B cell (primary cell): ENCODE data around the gene ONECUT3. TPM values are rescaled to one million over a fixed set of nuclear protein-coding genes. Genes with fewer than 3 reads are reported as not detected.

Experiments
- ATAC-seq: fragments of 200-7000 bp; cut with Tn5 transposase; one replicate; pipeline ENCODE4 v1.10.0; 2021; ENCODE audit warnings: low read depth, mild to moderate bottlenecking, moderate number of reproducible peaks, moderate library complexity
- CTCF ChIA-PET: fragments of 350-600 bp; sonication (Branson Sonifier 250); formaldehyde crosslinking; loops from one replicate; lab custom pipeline; 2021; ENCODE audit warnings: antibody characterized with exemption, inconsistent platforms; lab: Charles Lee
- POLR2A ChIA-PET: fragments of 350-600 bp; sonication (Branson Sonifier 250); formaldehyde crosslinking; loops from one replicate; lab custom pipeline; 2021; ENCODE audit warnings: antibody characterized with exemption; lab: Charles Lee
- DNase-seq: peaks from one replicate; pipeline ENCODE4 v3.0.0; 2013
- H2AFZ ChIP-seq: 2 replicates; pipeline ENCODE4 v1.6.1; 2012; ENCODE audit warnings: mild to moderate bottlenecking, low read depth, low read length; ENCODE audit not compliant: insufficient read depth, poor library complexity, severe bottlenecking
- H3K27ac ChIP-seq, 2 donors: 1 replicate in 1 of 2; 2 replicates in 1 of 2; pipeline ENCODE4 v1.5.1; 2012 to 2013; ENCODE audit warnings: low read length in 2 of 2, mild to moderate bottlenecking in 2 of 2, moderate library complexity in 1 of 2
- H3K27me3 ChIP-seq, 4 experiments: fragments of 200-600 bp in 1 of 4; sonication (generic) in 1 of 4; replicated peaks in 1 of 4; 1 replicate in 2 of 4; 2 replicates in 2 of 4; pipeline versions ENCODE4 v1.6.1 to v1.7.0; 2013 to 2016; ENCODE audit warnings: low read length in 3 of 4, mild to moderate bottlenecking in 2 of 4, mixed read lengths in 1 of 4, moderate library complexity in 1 of 4; ENCODE audit not compliant: insufficient read depth in 4 of 4, control insufficient read depth in 3 of 4; ENCODE audit errors: control extremely low read depth in 1 of 4
- H3K36me3 ChIP-seq, 2 experiments: replicated peaks in 1 of 2; 1 replicate in 1 of 2; 2 replicates in 1 of 2; pipeline versions ENCODE4 v1.6.1 to v1.7.1; 2013; ENCODE audit warnings: low read length in 1 of 2; ENCODE audit not compliant: insufficient read depth in 2 of 2, control insufficient read depth in 1 of 2; ENCODE audit errors: control extremely low read depth in 1 of 2, extremely low read depth in 1 of 2
- H3K4me1 ChIP-seq, 2 donors: fragments of 200-600 bp in 1 of 2; sonication (generic) in 1 of 2; 1 replicate in 1 of 2; 2 replicates in 1 of 2; pipeline versions ENCODE4 v1.5.1 to v1.6.1; 2013 to 2017; ENCODE audit warnings: low read length in 2 of 2; ENCODE audit not compliant: control insufficient read depth in 2 of 2, insufficient read depth in 2 of 2
- H3K4me2 ChIP-seq: replicated peaks from 2 replicates; pipeline ENCODE3; 2012; ENCODE audit warnings: mild to moderate bottlenecking, low read depth, low read length; ENCODE audit not compliant: poor library complexity, severe bottlenecking
- H3K4me3 ChIP-seq, 5 experiments: fragments of 200-600 bp in 1 of 5; sonication (generic) in 1 of 5; 1 replicate in 3 of 5; 2 replicates in 2 of 5; pipeline versions ENCODE4 v1.5.1 to v1.7.0; 2011 to 2016; ENCODE audit warnings: low read length in 4 of 5, mild to moderate bottlenecking in 4 of 5, low read depth in 2 of 5, control low read depth in 1 of 5, moderate library complexity in 1 of 5; ENCODE audit not compliant: insufficient read depth in 1 of 5; ENCODE audit errors: control extremely low read depth in 1 of 5, extremely low read depth in 1 of 5
- H3K79me2 ChIP-seq: fragments of 200-600 bp; sonication (generic); one replicate; pipeline ENCODE4 v1.6.0; 2016; ENCODE audit warnings: low read length; ENCODE audit not compliant: control insufficient read depth, insufficient read depth
- H3K9ac ChIP-seq: fragments of 200-600 bp; sonication (generic); 2 replicates; pipeline ENCODE4 v1.6.1; 2017; ENCODE audit warnings: mild to moderate bottlenecking, low read length, moderate library complexity
- H3K9me3 ChIP-seq, 3 donors: one replicate each; pipeline versions ENCODE4 v1.6.1 to v1.7.1; 2013; ENCODE audit warnings: low read length in 2 of 3; ENCODE audit not compliant: control insufficient read depth in 2 of 3, insufficient read depth in 1 of 3; ENCODE audit errors: control extremely low read depth in 1 of 3
- H4K20me1 ChIP-seq: 2 replicates; pipeline ENCODE4 v1.6.0; 2012; ENCODE audit warnings: mild to moderate bottlenecking, low read length; ENCODE audit not compliant: insufficient read depth, control insufficient read depth, poor library complexity, severe bottlenecking
- H3K27ac Mint-ChIP-seq: one replicate; pipeline ENCODE4 v1.8.0; 2021; ENCODE audit warnings: mixed read lengths
- H3K27me3 Mint-ChIP-seq: one replicate; pipeline ENCODE4 v1.8.0; 2021; ENCODE audit warnings: mixed read lengths
- H3K4me1 Mint-ChIP-seq: one replicate; pipeline ENCODE4 v1.8.0; 2021; ENCODE audit warnings: mixed read lengths
- H3K4me3 Mint-ChIP-seq: one replicate; pipeline ENCODE4 v1.8.0; 2021; ENCODE audit warnings: mixed read lengths
- H3K9me3 Mint-ChIP-seq: one replicate; pipeline ENCODE4 v1.8.0; 2022; ENCODE audit warnings: mixed read lengths; ENCODE audit not compliant: insufficient read depth
- EZH2 ChIP-seq: IDR thresholded peaks from 2 replicates; pipeline ENCODE4 v1.6.1; 2012; ENCODE audit warnings: borderline replicate concordance, low read depth, mild to moderate bottlenecking, moderate library complexity, low read length; ENCODE audit not compliant: insufficient read depth, poor library complexity, severe bottlenecking
- WGBS: methylation state at CpG from one replicate; pipeline ENCODE4 v1.1.5; 2013; ENCODE audit warnings: missing lambda C conversion rate; ENCODE audit not compliant: insufficient coverage; 5-methylcytosine and 5-hydroxymethylcytosine counted together
- intact Hi-C: fragments of 100-400 bp; cut with micrococcal nuclease; formaldehyde crosslinking; loops from one replicate; pipeline ENCODE4 v1.10.0; 2022
- polyA plus RNA-seq: library from polyadenylated mRNA; depleted of rRNA; stranded (reverse); fragments of >200 nt; gene quantifications from 2 replicates; pipeline ENCODE4 v1.2.3, GENCODE V29; 2012
- total RNA-seq, 2 donors: library from RNA; stranded (reverse); fragments of 120-200 nt in 1 of 2; gene quantifications; 1 replicate in 1 of 2; 2 replicates in 1 of 2; pipeline versions ENCODE4 v1.2.3 to v1.2.4, GENCODE V29; 2013 to 2022
- TF ChIP-seq, protein P1 (sequence below): fragments of 200-600 bp; IDR thresholded peaks from one replicate; pipeline ENCODE4 v1.8.0; 2022; ENCODE audit warnings: antibody characterized with exemption, mild to moderate bottlenecking

The ONECUT3 gene
- total and polyA plus RNA-seq, 2 donors (not counting 1 experiment from before 2014, with no cell fraction given) = not detected

- CTCF ChIA-PET = no interaction called here
- H3K27me3 ChIP-seq = peaks cover 0 to 17% (median 3%) of the 10 kb centered on the region in 4 experiments
- intact Hi-C loops = no loop called here
- DNase-seq = no peak
- no peaks in the 10 kb centered on the region for H4K20me1 ChIP-seq
- H3K79me2 ChIP-seq = no peaks in the 10 kb centered on the region
- H3K4me3 ChIP-seq = no peak overlapping the region
- H3K4me2 ChIP-seq = no peak overlapping the region
- H3K36me3 ChIP-seq = no peaks in the 10 kb centered on the region
- Mint-ChIP-seq H3K27me3 (peaks cover 4% of the 10 kb centered on the region), H3K27ac (no peak overlapping the region), H3K4me3 (no peak overlapping the region), H3K4me1 (no peaks in the 10 kb centered on the region), H3K9me3 (no peaks in the 10 kb centered on the region)
- no peak for ATAC-seq
- H2AFZ ChIP-seq = no peak overlapping the region
- no peak for TF ChIP-seq EZH2
- TF ChIP-seq, protein P1, sequence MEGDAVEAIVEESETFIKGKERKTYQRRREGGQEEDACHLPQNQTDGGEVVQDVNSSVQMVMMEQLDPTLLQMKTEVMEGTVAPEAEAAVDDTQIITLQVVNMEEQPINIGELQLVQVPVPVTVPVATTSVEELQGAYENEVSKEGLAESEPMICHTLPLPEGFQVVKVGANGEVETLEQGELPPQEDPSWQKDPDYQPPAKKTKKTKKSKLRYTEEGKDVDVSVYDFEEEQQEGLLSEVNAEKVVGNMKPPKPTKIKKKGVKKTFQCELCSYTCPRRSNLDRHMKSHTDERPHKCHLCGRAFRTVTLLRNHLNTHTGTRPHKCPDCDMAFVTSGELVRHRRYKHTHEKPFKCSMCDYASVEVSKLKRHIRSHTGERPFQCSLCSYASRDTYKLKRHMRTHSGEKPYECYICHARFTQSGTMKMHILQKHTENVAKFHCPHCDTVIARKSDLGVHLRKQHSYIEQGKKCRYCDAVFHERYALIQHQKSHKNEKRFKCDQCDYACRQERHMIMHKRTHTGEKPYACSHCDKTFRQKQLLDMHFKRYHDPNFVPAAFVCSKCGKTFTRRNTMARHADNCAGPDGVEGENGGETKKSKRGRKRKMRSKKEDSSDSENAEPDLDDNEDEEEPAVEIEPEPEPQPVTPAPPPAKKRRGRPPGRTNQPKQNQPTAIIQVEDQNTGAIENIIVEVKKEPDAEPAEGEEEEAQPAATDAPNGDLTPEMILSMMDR = no peak
- 95% methylated on average over 36 of the region's 36 CpGs for WGBS
- H3K9ac ChIP-seq = no peak overlapping the region
- peaks cover 8% of the 10 kb centered on the region in 2 donors for H3K4me1 ChIP-seq
- H3K9me3 ChIP-seq = no peaks in the 10 kb centered on the region
- POLR2A ChIA-PET = no interaction called here
- H3K27ac ChIP-seq = no peak overlapping the region
Measured at GRCh38 chr19:1799695-1800342, 46.5 kb downstream of the ONECUT3 start.

DNA sequence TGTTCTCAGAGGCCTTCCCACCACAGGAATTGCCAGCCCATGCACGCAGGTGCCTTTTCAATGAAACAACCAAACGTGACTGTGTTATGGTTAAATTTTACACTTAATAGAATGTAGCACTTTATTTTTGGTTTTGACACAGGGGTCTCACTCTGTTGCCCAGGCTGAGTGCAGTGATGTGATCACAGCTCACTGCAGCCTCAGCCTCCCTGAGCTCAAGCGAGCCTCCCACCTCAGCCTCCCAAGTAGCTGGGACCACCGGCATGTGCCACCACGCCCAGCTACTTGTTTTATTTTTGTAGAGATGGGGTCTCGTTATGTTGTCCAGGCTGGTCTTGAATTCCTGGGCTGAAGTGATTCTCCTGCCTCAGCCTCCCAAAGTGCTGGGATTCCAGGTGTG is 51.6 kb downstream of the ONECUT3 start:
- Histone ChIP-seq H3K4me3 (no peak overlapping the region), H3K36me3 (no peaks in the 10 kb centered on the region), H3K9me3 (no peaks in the 10 kb centered on the region), H3K27ac (no peak overlapping the region), H3K4me2 (no peak overlapping the region), H3K79me2 (no peaks in the 10 kb centered on the region), H3K9ac (no peak overlapping the region), H4K20me1 (no peaks in the 10 kb centered on the region), H3K4me1 (no peaks in the 10 kb centered on the region), H3K27me3 (no peaks in the 10 kb centered on the region), H2AFZ (no peak overlapping the region)
- Mint-ChIP-seq H3K9me3 (no peaks in the 10 kb centered on the region), H3K27ac (no peak overlapping the region), H3K27me3 (no peaks in the 10 kb centered on the region), H3K4me1 (no peaks in the 10 kb centered on the region), H3K4me3 (no peak overlapping the region)
- no peak for DNase-seq
- intact Hi-C loops = no loop called here
- ChIA-PET POLR2A (no interaction called here), CTCF (interaction anchor here (1.8 kb wide), 1 partner anchor 258 kb away, joined by 4 read pairs; no protein-coding TSS in a partner anchor)
- ATAC-seq = no peak
- 100% methylated on average over 1 of the region's 6 CpGs for WGBS
- no peak for TF ChIP-seq EZH2
- TF ChIP-seq, protein P1 = no peak
